Myocyte (in vitro differentiated cells): ENCODE data around the gene MAST4. TPM values are rescaled to one million over a fixed set of nuclear protein-coding genes. Genes with fewer than 3 reads are reported as not detected.

Source experiments
- DNase-seq: peaks from one replicate; pipeline ENCODE4 v3.0.0-alpha.2; 2012; ENCODE audit warnings: low read depth
- total RNA-seq: library from RNA; depleted of rRNA; stranded (reverse); fragments of >200 nt; gene quantifications from 2 replicates; pipeline ENCODE4 v1.2.3, GENCODE V29; 2014

The MAST4 gene
- total RNA-seq, 1 donor from 2014 or later = 7.6 TPM

- DNase-seq = peak; percentile 31
Observed at GRCh38 chr5:67059744-67060490, 463.7 kb downstream of the MAST4 start.

DNA sequence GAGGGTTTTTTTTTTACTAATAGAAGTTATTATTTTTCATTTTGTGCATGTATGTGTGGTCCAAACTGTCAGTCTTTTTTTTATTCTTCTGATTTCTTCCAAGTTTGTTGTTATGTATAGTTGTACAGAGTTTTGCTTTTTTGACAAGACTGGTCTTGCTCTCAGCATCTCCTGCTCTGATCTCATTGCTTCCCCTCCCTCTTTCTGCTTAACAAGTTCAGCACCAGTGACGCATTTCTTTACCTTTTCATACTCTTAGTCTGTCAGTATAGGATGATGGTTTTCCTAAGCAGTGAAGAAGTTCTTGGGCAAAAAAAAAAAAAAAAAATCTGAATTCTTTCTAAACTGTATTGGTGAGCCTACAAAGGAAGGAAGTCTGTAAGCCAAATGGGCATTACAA lies 465.3 kb downstream of the MAST4 start:
- no peak for DNase-seq

- DNase-seq = no peak
Observed at GRCh38 chr5:67063055-67063454, 466.9 kb downstream of the MAST4 start.

DNA sequence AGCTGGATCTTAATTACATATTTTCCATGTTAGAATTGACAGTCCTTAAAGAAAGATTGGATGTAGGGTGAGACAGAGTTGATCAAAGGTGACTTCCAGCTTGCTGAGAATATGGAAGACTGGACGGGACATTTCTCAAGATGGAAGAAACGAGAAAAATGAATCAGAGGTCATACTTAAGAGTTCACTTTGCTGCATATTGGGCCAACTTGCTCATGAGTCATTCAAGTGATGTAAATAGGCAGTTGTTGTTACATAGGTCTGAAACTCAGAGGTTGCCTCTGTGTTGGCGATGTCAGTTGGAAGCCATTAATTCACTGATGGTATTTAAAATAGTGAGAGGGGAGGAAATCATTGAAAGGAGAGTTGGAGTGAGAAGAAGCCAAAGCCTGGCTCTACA lies 467.6 kb downstream of the MAST4 start:
- no peak for DNase-seq

- DNase-seq = peak; percentile 21
Observed at GRCh38 chr5:67065237-67065636, 469.0 kb downstream of the MAST4 start.

GRCh38 chr5:67065696-67066095 lies 469.5 kb downstream of the MAST4 start:
- DNase-seq = no peak

DNA sequence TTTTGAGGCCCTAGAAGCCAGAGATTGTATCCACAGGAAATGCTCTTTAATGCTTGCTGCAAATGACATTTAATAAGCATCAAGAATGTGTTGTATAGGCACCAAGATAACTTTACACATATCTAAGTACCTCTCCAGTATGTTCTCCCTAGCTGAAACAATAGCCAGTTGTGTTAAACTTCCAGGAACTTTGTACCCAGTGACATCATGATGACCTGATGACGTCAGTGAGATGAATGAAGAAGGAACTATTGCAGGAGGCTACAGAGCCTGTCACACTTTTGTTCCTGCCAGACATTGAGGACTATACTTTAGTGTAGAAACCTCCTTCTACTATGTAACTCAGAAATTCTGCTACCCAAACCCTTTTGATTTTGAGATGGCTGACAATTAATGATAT lies 470.6 kb downstream of the MAST4 start:
- DNase-seq = no peak

DNA sequence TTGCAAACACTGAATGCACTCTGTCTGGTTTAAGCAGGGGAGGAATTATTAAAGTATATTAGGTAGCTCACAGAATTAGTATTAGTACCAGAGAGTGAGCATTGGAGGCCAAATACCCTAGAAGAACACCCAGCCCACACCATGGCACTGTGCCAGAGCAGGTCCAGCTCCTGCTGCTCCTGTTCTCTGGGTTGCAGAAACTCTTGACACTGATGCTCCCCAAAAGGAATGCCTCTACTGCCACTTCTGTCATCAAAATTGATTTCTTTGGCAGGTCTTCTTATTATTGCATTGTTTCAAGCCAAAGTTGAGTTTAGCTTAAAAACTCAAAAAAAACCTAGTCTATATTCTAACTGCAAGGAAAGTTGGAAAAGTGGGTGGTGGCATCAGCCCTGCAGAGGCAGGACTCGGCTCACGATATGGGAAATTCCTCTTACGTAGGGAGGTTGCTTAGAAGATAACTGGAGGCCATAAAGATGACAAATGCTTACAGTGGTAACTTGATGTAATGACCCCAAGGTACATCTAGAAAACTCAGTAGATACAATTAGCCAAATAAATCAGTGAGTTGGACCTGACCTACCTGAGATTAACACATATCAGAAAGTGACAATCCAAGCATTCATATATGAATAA lies 477.0 kb downstream of the MAST4 start:
- no peak for DNase-seq

DNA sequence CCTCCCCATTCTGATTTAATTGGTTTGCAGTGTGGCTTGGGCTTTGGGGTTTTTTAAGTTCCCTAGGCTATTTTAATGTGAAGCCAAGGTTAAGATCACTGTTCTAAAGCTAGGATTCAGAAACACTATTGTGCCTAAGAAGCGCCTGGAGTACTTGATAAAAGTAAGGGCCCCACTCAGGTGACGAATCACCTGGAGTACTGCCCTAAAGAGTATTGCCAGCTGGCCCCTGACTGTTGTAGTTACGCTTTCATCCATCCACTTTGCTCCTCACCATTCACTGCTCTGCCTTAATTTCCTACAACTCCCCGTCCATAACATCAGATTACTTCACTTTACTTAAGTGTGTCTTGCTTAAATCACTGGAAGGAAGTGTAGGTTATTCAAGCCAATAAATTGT lies 481.1 kb downstream of the MAST4 start:
- no peak for DNase-seq

GRCh38 chr5:67081261-67081660 lies 485.1 kb downstream of the MAST4 start:
- no peak for DNase-seq

DNA sequence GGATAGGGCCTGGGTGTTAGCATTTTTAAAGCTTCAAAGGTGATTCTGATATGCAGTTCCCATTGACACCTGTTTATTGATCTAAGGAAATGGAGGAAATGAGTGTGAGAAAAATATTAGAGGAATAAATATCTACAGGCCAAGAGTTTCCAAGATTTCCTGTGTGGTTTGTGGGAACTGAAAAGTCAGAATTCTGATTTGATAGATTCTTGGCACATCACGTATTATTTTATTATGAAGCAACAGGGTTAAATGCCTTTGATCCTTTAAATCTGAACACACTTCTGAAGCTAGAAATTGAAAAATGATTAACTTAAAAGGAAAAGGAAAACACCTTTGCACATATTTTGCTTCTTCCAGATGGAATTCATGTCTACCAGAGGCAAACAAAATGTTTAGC lies 486.7 kb downstream of the MAST4 start:
- no peak for DNase-seq

DNA sequence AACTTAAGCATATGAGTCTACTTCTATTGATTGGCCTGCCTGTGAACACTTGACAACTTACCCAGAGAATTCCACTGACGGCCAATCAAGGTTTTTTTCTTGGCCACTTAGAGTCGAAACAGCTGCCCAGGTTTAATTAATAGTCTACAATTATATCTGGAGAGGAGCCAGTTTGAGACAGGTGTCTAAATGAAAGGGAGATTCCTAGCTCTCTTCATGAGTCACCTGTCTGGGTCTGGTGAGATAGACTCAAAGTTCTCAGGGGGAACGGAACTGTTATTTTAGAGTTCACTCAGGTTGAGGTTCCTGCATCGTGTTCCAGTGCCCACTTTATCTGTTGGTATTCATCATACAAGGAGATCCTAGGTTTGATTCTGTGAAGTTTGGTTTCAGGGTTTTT lies 489.4 kb downstream of the MAST4 start:
- DNase-seq = peak; percentile 48

- DNase-seq = peak; percentile 85
Observed at GRCh38 chr5:67089200-67089725, 493.1 kb downstream of the MAST4 start.

GRCh38 chr5:67090040-67090439 lies 493.8 kb downstream of the MAST4 start:
- no peak for DNase-seq

DNA sequence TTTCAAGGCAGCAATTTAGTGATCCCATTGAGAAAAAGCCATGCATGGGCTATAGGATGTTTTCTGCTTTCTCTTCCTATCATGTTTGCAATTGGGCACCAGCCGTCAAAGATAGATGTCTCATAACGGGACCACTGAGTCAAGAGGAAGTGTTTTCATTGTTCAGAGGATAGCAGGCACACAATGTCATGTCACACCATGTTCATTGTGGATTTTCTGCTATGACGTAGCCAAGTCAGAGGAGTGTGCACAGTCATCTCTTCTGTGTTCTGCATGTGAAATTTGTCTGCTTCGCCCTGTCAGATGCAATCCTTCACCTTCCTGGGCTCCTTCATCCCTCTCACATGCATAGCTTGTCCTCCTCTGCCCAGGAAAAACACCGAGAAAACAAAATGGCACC lies 494.4 kb downstream of the MAST4 start:
- DNase-seq = no peak

DNA sequence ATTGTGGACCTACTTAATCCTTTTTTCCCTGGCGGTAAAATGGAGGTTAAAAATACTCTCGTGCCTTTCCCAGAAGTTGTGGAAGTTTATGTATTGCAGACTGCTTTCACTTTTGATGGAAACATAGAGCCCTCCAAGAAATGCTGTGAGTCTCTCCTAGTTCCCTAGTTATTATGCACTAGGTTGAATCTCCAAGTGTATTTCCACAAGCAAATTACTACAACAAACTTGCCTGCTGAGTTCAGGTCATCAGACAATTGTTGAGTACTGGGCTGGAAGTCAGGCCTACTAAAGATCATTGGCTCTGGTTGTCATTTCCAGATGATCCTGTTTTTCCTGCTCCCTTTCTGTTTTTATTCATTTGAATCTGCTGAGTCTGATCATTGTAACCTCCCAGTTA lies 496.3 kb downstream of the MAST4 start:
- peak; percentile 8 for DNase-seq

DNA sequence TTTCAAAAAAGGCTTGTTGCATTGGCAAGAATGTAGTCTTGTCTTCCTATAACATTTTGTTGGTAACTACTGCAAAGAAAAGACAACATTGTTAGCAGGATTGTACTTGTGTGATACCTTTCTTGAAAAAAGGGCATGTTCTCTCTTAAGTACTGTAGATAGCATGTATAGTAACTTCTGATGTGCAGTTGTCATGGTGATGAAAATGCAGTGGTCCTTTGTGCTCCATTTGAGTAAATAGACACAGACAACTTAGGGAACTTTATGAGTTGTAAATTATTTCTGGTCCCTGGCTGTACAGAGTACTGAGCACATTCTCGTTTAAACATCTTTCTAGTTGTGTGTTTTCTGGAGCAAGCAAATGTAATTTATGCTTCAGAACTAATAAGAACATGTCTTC lies 497.1 kb downstream of the MAST4 start:
- no peak for DNase-seq

- peak; percentile 60 for DNase-seq
Observed at GRCh38 chr5:67094476-67095300, 498.5 kb downstream of the MAST4 start.

GRCh38 chr5:67095346-67096171 lies 499.4 kb downstream of the MAST4 start:
- DNase-seq = peak; percentile 63

DNA sequence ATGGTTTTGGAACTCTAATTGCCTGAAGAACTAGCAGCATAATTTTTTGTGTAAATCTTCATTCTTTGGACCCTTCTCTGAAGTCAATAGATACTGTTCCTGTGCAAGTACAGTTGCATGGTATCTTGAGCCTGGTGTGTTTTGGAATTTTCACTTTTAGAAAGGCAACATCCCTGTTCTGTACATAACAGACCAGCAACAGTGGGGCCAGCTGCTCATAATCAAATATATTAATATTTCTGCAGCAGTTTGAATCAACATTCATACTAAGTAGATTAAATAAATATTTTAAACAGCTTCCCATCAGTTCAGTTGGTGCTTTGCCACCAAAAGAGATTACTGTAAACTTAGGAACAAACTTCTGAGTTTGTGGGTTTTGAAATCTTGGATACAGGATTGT lies 502.5 kb downstream of the MAST4 start:
- DNase-seq = no peak

DNA sequence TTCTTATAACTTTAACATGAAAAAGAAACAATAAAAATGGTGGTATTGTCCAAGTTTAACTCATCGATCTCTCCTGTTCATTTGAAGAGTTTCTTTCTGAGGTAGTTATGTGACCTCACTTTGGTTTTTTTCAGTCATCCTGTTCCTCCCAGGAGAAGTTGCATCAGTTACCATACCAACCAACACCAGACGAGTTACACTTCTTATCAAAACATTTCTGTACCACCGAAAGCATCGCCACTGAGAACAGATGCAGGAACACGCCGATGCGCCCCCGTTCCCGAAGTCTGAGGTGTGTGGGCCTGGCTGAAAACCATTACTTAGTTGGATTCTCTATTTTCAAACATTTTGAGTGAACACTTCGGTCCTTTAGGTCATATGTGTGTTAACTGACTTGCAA lies 504.1 kb downstream of the MAST4 start:
- DNase-seq = no peak
